Measurements from ENCODE around the gene ANKRD33B. TPM values are rescaled to one million over a fixed set of nuclear protein-coding genes. Genes with fewer than 3 reads are reported as not detected.

The ANKRD33B gene
- total and polyA plus RNA-seq, 2 experiments from 2014 or later = 0.71 to 1.5 TPM

DNA sequence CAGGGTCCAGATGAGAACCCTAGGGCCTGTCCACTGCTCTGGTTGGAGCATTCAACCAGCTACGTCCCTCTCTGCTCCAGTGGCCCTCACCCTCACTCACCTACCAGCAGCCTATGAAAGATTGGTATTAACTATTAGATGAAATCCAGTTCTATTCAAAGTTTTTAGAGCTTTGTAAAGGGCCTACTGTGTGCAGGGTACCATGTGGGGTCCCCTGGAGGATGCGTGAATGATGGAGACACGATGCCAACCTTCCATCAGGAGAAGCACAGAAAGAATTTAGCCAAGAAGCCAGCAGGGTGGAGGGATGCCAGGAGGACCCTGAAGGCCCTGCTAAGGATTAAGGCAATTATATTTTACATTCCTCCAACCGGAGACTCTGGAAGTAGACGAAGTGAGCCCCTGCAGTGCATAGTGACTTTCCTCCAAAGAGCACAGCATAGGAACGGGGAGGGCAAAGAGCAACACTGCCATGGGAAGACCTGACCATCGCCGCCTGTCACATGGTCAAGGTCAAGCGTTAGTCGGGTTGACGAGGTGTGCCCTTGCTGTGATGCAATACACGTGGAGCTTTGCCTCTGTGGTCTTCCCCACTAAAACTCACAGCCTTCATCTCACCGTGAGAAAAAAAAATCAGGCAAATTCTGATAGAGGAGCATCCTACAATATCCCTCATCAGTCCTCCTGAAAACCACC lies 22.8 kb upstream of the ANKRD33B start:
- Histone ChIP-seq H3K9me2 (ENCODE audit: insufficient read depth) (no peaks in the 10 kb centered on the region), H3K27me3 (replicated peaks; ENCODE audit: insufficient read depth) (no peaks in the 10 kb centered on the region), H4K20me1 (ENCODE audit: insufficient read depth) (no peaks in the 10 kb centered on the region), H3F3A (ENCODE audit: insufficient read depth) (no peaks in the 10 kb centered on the region), H3K4me1 (ENCODE audit: insufficient read depth) (peaks cover 36% of the 10 kb centered on the region), H3K9me3 (ENCODE audit: low read depth) (no peaks in the 10 kb centered on the region), H3K36me3 (ENCODE audit: low read depth) (no peaks in the 10 kb centered on the region), H3K27ac (no peak overlapping the region), H3K79me2 (ENCODE audit: insufficient read depth) (no peaks in the 10 kb centered on the region), H2AFZ (no peak overlapping the region), H3K4me3 (no peak overlapping the region), H3K4me2 (ENCODE audit: unreplicated experiment) (no peak overlapping the region), H3K9ac (no peak overlapping the region)
- TF ChIP-seq EZH2 (IDR thresholded peaks at IDR 0.05; ENCODE audit: insufficient read depth, poor library complexity, severe bottlenecking) (no peak), EZH2phosphoT487 (IDR thresholded peaks at IDR 0.05; ENCODE audit: insufficient read depth, low read depth) (no peak)
- 95 to 97% methylated on average over 13 of the region's 13 CpGs for WGBS, 2 experiments (ENCODE audit: low coverage in 1 of 2, low lambda C conversion rate in 2 of 2, missing lambda C conversion rate in 2 of 2)
- no peak for DNase-seq
- in situ Hi-C loops (cut with MboI) = no loop called here

DNA sequence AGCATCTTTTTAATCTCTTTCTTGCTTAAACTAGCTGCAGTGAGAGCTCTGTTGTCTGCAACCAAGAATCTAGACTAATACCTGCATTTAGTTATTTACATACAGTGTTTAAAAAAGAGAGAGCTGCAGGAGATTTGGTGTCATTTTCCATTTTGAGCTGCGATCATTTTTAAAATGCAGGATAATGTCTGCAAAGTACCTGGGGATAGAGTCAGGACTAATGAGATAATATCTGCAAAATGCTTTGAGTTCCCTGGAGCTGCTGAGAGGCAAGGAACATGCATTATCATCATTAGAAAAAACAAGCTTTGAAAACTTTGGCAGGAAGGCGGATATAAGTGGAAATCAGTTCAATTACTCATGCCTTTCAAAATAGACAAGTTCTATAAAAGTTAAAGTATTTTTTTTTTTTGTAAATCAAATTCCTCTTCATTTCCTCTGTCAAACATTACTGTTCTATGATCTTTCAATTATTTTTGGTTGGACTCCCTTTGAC lies 21.8 kb upstream of the ANKRD33B start:
- Histone ChIP-seq H3K9me3 (ENCODE audit: low read depth) (no peaks in the 10 kb centered on the region), H3K4me2 (ENCODE audit: unreplicated experiment) (no peak overlapping the region), H3K36me3 (ENCODE audit: low read depth) (no peaks in the 10 kb centered on the region), H3K9ac (no peak overlapping the region), H3K79me2 (ENCODE audit: insufficient read depth) (no peaks in the 10 kb centered on the region), H3F3A (ENCODE audit: insufficient read depth) (no peaks in the 10 kb centered on the region), H3K27ac (no peak overlapping the region), H2AFZ (no peak overlapping the region), H3K9me2 (ENCODE audit: insufficient read depth) (no peaks in the 10 kb centered on the region), H3K4me1 (ENCODE audit: insufficient read depth) (peaks cover 28% of the 10 kb centered on the region), H4K20me1 (ENCODE audit: insufficient read depth) (no peaks in the 10 kb centered on the region), H3K4me3 (no peak overlapping the region), H3K27me3 (replicated peaks; ENCODE audit: insufficient read depth) (no peaks in the 10 kb centered on the region)
- WGBS, 2 experiments (ENCODE audit: low coverage in 1 of 2, low lambda C conversion rate in 2 of 2, missing lambda C conversion rate in 2 of 2) = 91 to 99% methylated on average over 2 of the region's 2 CpGs
- no peak for TF ChIP-seq EZH2 (IDR thresholded peaks at IDR 0.05; ENCODE audit: insufficient read depth, poor library complexity, severe bottlenecking)
- in situ Hi-C loops (cut with MboI) = no loop called here
- no peak for DNase-seq

- no peak overlapping the region for H3K27ac ChIP-seq
- H3K4me1 ChIP-seq (ENCODE audit: insufficient read depth) = peaks cover 13% of the 10 kb centered on the region
- no peaks in the 10 kb centered on the region for H4K20me1 ChIP-seq (ENCODE audit: insufficient read depth)
- no peaks in the 10 kb centered on the region for H3K36me3 ChIP-seq (ENCODE audit: low read depth)
- H3K27me3 ChIP-seq (replicated peaks; ENCODE audit: insufficient read depth) = no peaks in the 10 kb centered on the region
- H3K4me2 ChIP-seq (ENCODE audit: unreplicated experiment) = no peak overlapping the region
- in situ Hi-C loops (cut with MboI) = no loop called here
- no peaks in the 10 kb centered on the region for H3F3A ChIP-seq (ENCODE audit: insufficient read depth)
- H3K9me2 ChIP-seq (ENCODE audit: insufficient read depth) = no peaks in the 10 kb centered on the region
- no peak overlapping the region for H2AFZ ChIP-seq
- WGBS, 2 experiments (ENCODE audit: low coverage in 1 of 2, low lambda C conversion rate in 2 of 2, missing lambda C conversion rate in 2 of 2) = 94 to 95% methylated on average over 7 of the region's 7 CpGs
- H3K4me3 ChIP-seq = no peak overlapping the region
- DNase-seq = no peak
- TF ChIP-seq EZH2phosphoT487 (IDR thresholded peaks at IDR 0.05; ENCODE audit: insufficient read depth, low read depth) (no peak), EZH2 (IDR thresholded peaks at IDR 0.05; ENCODE audit: insufficient read depth, poor library complexity, severe bottlenecking) (no peak)
- no peaks in the 10 kb centered on the region for H3K79me2 ChIP-seq (ENCODE audit: insufficient read depth)
- H3K9me3 ChIP-seq (ENCODE audit: low read depth) = no peaks in the 10 kb centered on the region
- no peak overlapping the region for H3K9ac ChIP-seq
Observed at GRCh38 chr5:10543585-10544040, 20.3 kb upstream of the ANKRD33B start.

DNA sequence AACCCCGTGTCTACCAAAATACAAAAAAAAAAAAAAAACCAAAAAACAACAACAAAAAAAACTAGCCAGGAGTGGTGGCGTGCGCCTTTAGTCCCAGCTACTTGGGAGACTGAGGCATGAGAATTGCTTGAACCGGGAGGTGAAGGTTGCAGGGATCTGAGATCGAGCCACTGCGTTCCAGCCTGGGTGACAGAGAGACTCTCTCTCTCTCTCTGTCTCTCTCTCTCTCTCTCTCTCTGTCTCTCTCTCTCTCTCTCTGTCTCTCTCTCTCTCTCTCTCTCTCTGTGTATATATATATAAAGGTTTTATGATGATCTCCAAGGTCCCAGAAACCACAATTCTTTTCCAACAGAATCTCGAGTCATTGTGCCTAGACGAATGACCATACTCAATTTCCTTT lies 18.8 kb upstream of the ANKRD33B start:
- Histone ChIP-seq H3K27me3 (replicated peaks; ENCODE audit: insufficient read depth) (no peaks in the 10 kb centered on the region), H3K79me2 (ENCODE audit: insufficient read depth) (no peaks in the 10 kb centered on the region), H3K27ac (no peak overlapping the region), H2AFZ (no peak overlapping the region), H3K4me1 (ENCODE audit: insufficient read depth) (peaks cover 2% of the 10 kb centered on the region; the same call in 1 of the 2 replicates), H3K9me3 (ENCODE audit: low read depth) (no peaks in the 10 kb centered on the region), H3K9me2 (ENCODE audit: insufficient read depth) (no peaks in the 10 kb centered on the region), H3K4me2 (ENCODE audit: unreplicated experiment) (no peak overlapping the region), H3K36me3 (ENCODE audit: low read depth) (no peaks in the 10 kb centered on the region), H3K9ac (no peak overlapping the region), H3F3A (ENCODE audit: insufficient read depth) (no peaks in the 10 kb centered on the region), H3K4me3 (no peak overlapping the region), H4K20me1 (ENCODE audit: insufficient read depth) (no peaks in the 10 kb centered on the region)
- in situ Hi-C loops (cut with MboI) = no loop called here
- DNase-seq = no peak
- WGBS, 2 experiments (ENCODE audit: low coverage in 1 of 2, low lambda C conversion rate in 2 of 2, missing lambda C conversion rate in 2 of 2) = 96% methylated on average over 7 to 8 of the region's 8 CpGs
- no peak for TF ChIP-seq EZH2phosphoT487 (IDR thresholded peaks at IDR 0.05; ENCODE audit: insufficient read depth, low read depth)
- no peak for TF ChIP-seq EZH2 (IDR thresholded peaks at IDR 0.05; ENCODE audit: insufficient read depth, poor library complexity, severe bottlenecking)
